Medulla oblongata (tissue), 1 donor: Measurements from ENCODE around the gene AP4S1.

ENCODE experiments used
- DNase-seq: peaks from one replicate; pipeline ENCODE4 v3.0.0-alpha.2; 2015; ENCODE audit errors: extremely low spot score

AP4S1 gene

DNA sequence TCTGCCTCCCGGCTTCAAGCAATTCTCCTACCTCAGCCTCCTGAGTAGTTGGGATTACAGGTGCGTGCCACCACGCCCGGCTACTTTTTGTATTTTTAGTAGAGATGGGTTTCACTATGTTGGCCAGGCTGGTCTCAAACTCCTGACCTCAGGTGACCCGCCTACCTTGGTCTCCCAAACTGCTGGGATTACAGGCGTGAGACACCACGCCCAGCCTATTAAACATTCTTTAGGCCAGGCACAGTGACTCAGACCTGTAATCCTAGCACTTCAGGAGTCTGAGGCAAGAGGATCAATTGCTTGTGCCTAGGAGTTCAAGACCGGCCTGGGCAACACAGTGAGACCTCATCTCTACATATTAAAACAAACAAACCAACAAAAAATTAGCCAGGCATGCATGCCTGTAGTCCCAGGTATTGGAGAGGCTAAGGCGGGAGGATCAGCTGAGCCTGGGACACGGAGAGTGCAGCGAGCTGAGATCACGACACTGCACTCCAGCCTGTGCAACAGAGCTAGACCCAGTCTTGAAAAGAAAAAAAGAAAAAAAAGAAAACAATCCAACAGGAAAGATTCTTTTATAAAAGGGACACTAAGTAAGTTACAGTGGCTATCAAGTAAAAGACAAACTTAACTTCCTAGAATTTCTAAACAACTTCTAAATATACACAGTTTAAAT is 111.9 kb downstream of the AP4S1 start:
- DNase-seq, result no peak

DNA sequence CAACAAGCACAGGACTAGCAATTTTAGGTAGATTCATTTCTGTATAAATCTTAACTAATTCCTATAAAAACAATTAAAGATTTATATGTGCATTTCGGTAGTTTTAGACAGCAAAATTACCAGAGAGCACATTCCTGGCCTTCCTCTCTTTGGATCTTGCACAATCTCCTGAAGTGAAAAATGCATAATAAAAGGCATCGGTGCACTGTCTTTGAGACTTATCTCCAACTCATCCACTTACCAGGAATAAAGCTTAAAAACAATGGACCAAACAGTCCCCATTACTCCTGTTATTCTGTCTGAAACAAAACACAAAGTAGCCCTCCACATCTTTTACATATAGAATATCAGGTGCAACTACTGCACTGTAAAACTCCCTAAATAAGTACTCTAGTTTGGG is 112.9 kb downstream of the AP4S1 start:
- no peak for DNase-seq

GRCh38 chr14:31139301-31139847 is 113.9 kb downstream of the AP4S1 start:
- DNase-seq, result no peak

DNA sequence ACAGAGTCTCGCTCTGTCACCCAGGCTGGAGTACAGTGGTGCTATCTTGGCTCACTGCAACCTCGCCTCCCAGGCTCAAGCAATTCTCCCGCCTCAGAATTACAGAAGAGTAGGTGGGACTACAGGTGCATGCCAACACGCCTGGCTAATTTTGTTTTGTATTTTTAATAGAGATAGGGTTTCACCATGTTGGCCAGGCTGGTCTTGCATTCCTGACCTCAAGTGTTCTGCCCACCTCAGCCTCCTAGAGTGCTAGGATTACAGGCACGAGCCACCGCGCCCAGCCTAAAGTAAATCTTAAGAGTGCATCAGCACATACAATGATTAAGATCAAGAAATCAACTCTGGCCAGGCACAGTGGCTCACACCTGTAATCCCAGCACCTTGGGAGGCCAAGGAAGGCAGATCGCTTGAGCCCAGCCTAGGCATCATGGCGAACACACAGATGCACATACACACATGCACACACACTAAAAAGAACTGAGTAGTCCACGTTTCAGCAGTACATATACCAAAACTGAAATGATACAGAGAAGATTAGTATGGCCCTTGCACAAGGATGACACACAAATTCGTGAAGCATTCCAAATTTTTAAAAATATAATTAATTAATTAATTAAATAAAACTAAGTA is 117.1 kb downstream of the AP4S1 start:
- no peak for DNase-seq
